Measurements from ENCODE around the gene DESI1.
"Not testable (repeated sequence)": the region's sequence is repeated elsewhere in the genome, so short reads cannot be mapped to it uniquely, and the experiment has no call there.

DESI1 gene

GRCh38 chr22:41585898-41586297 is 34.9 kb downstream of the DESI1 start:
- DNase-seq (ENCODE audit: low spot score) = no peak

DNA sequence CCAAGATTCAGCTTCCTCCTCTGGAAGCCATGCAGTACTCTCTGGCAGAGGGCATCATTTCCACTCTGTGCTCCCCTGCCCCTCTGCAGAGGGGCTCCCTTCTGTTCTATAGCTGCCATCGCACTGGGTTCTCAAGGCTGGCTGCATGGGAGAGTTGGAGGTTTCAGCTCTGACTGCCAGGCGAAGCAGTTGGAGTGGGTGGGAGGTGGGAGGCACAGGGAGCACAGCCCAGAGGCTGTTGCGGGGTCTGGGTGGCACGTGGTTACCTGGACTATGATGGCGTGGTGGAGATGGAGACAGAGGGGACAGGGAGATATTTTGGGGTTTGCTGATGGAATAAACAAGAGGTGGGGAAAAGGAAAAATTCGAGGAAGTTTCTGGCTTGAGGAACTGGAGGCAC is 36.0 kb downstream of the DESI1 start:
- DNase-seq (ENCODE audit: low spot score) = no peak

DNA sequence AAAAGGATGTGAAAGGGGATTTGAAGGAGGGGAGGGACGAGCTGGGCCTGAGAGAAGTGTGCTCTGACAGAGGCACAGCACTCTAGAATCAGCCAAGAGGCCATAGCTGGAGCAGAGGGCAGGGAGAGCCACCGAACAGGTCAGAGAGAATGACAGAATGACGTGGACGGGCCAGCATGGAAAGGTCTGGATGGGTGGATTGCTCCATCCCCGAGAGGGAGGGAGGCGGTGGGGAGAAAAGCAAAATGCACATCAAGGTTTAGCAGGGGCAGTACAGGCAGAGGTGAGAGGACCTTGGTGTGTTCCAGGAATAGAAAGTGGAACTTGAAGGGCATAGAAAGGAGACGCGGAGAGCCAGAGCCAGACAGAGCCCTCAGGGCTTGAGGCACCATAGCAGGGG is 38.1 kb downstream of the DESI1 start:
- DNase-seq (ENCODE audit: low spot score) = no peak

DNA sequence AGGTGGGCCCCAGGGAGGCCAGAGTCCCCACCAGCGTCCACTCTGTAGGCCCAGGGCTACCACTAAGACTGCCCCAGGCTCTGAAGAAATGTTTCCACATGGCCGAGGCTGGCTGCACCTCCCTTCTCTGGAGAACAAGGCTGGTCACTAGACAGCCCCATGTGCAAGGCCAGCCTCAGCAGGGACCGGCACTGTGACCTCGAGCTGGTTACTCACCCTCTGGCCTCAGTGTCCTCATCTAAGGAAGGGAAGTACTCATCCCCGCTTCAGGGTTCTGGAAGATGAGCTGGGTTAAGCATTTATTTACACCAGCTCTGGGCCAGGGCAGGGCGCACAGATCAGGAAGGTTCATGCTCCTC is 40.9 kb downstream of the DESI1 start:
- DNase-seq (ENCODE audit: low spot score) = no peak

- no peak for DNase-seq (ENCODE audit: low spot score)
These were observed 41.4 kb downstream of the DESI1 start for GRCh38 chr22:41579297-41579996.

DNA sequence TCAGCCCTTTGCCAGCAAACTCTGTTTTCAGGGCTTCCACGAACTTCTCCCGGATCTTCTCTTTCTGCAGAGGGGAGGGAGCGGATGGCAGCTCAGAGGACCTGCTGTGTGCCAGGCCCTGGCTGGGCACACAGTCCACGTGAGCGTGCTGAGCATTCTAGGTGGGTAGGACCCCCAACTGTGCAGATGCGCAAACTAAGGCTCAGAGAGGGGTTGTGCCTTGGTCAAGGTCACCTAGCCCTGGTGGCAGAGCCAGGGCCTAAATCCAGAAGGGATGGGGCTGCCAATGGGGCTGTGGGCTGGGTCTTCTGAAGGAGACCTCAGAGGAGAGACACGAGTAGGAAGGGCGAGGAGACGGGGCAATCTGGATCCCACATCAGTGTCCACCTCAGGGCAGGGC is 42.0 kb downstream of the DESI1 start:
- no peak for DNase-seq (ENCODE audit: low spot score)

GRCh38 chr22:41578114-41578513 is 42.7 kb downstream of the DESI1 start:
- DNase-seq (ENCODE audit: low spot score) = no peak

DNA sequence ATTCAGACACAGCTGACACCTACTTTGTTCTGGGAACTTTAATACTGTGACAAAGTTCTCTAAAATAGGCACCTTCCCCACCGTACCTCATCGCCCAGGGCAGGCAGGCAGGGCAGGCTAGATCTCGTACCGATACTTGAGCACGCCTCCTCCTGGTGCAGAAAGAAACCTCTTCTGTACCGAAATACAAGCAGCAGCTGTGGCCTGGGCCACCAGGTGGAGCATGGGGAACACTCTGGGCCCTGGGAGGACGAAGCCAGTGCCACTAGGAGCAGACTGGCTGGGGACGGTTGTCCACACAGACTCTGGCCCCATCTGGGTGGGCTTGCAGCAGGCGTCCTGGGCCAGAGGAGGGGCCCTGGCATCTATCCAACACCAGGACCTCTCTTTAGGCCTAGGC is 44.0 kb downstream of the DESI1 start:
- DNase-seq (ENCODE audit: low spot score) = peak; percentile 54

DNA sequence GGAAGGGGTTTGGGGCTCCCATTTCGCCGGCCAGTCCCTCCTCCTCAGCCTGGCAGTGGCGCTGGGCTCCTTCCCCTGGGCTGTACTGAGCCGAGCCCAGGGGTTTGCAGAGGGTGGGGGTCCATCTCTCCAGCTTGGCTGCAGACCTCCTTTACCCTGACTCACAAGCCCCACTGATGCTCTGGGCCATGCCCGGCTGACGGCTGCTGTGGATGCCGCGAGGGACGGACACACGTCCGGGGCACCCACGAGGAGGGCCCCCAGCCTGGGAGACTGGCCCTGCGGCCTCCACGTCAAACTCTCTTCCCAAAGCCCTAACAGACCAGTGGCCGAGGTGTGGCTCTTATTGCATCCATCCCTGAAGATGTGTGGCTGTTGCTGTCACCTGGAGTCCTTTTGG is 45.3 kb downstream of the DESI1 start:
- no peak for DNase-seq (ENCODE audit: low spot score)

DNA sequence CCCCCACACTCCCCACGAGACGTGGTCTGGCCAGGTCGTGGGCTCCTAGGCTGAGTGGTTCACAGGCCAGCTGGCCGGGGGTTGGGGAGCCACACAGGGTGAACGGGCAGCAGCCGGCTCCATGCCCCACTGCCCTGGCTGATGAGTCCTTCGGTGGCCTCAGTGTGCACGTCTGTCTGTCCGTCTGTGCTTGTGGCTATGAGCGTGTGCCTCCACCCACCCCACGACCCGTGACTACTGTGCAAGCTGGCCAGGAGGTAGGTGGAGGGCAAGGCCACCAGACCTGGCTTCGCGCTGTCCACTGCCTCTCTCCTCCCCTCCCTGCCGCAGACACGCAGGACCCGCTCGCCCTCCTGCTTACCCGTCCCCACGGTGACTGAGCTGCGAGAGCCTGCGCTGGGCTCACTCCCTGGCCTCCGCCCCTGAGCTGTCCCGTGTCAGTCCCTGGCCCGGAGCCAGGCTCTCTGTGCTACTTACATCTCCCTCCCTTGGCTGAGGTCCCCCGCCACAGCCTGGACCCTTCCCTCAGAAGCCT is 45.9 kb downstream of the DESI1 start:
- no peak for DNase-seq (ENCODE audit: low spot score)

DNA sequence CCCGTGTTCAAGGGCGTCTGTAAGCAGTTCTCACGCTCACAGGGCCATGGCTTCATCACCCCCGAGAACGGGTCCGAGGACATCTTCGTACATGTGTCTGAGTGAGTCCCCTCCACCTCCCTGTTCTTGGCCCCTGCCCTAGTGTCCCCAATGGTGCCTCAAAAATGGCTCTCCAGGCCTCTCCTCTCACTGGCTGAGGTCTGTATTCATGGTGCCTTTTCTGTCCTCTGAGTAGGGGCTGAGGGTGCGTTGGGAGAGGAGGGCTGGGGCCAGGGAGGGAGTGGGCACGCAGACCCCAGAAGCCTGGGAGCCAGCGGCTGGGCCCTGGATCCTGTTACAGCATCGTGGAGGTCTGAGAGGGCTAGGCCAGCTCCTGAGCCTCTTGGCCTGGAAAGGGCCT is 47.2 kb downstream of the DESI1 start:
- DNase-seq (ENCODE audit: low spot score) = no peak

DNA sequence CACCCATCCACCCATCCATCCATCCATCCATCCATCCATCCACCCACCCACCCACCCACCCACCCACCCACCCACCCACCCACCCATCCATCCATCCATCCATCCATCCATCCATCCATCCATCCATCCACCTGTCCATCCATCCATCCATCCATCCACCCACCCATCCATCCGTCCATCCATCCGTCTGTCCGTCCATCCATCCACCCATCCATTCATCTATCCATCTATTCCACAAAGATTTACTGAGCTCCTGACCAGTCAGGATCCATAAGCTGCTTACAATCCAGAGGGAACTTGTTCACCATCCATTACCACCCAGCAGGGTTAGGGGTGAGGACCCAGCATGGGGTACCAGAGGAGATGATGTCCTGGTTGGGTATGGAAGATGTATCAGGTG is 48.5 kb downstream of the DESI1 start:
- DNase-seq (ENCODE audit: low spot score) = not testable (repeated sequence)

- no peak for DNase-seq (ENCODE audit: low spot score)
These were observed 49.1 kb downstream of the DESI1 start for GRCh38 chr22:41571786-41572185.

- no peak for DNase-seq (ENCODE audit: low spot score)
These were observed 50.6 kb downstream of the DESI1 start for GRCh38 chr22:41570221-41570620.

GRCh38 chr22:41568811-41569210 is 52.0 kb downstream of the DESI1 start:
- DNase-seq (ENCODE audit: low spot score) = no peak

GRCh38 chr22:41567512-41567768 is 53.4 kb downstream of the DESI1 start:
- DNase-seq (ENCODE audit: low spot score) = no peak

- DNase-seq (ENCODE audit: low spot score) = peak; percentile 42
These were observed 55.3 kb downstream of the DESI1 start for GRCh38 chr22:41565403-41566054.

GRCh38 chr22:41564563-41564962 is 56.3 kb downstream of the DESI1 start:
- no peak for DNase-seq (ENCODE audit: low spot score)

DNA sequence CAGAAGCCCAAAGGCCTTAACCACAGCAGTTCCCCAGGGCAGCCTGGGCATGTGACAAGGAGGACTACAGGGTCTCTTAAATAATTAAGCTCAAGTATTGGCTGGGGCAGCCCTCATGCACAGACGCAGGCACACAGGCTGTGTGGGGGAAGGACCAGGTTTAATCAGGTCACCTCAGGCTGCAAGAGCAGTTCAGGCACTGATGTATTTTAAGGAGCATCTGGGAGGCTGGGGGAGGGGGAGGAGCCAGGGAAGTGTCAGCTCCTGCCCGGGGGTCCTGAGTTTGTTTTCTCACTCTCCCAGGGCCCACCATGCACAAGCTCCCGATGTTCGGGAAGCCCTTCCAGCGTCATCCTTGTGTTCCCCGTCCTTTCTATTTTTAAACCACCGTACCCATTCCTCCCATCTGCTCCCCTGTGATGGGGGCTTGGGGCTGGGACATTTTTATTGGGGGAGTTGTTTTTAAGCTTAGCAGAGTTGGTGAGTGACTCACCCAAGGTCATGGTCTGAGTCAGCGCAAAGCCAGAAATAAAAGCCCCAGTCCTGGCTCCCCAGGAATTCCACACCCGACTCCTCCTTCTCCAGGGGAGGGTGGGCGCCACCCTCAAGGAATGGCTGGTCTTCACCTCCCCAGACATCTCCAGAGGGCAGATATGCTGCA is 57.7 kb downstream of the DESI1 start:
- no peak for DNase-seq (ENCODE audit: low spot score)

DNA sequence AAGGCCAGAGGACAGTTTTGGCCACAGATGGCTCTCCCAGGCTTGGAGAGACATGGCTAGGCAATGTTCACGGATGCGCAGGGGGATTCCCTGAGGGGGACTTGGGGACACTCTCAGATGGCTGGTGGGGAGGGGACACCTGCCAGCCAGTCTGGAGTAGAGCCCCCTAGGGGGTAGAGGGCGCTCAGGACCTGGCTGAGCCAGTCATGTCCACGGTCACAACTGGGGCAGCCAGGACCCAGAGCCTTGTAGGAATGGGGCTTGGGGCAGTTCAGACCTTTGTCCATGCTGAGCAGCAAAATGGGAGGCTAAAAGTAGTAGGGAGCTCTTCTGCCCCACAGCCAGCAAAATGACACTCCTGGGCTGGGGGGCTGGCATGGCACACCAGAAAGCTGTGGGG is 58.4 kb downstream of the DESI1 start:
- no peak for DNase-seq (ENCODE audit: low spot score)

DNA sequence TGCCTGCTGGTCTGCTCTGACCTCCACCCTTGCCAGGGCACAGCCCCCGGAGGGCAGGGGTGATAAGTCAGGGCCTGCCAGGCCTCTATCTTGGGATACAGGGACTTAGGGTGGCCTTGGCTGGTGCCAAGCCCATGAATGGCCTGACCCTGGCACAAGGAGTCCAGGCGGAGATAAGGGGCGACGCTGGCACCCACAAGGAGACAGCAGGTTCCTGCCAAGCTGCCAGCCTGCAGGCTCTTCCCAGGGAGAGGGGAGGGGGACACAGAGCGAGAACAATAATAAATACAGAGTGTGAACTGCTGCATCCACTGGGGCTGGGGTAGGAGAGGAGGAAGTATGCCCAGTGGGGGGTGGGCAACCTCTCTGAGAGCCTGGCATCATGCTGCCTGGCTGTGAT is 59.1 kb downstream of the DESI1 start:
- DNase-seq (ENCODE audit: low spot score) = no peak

- DNase-seq (ENCODE audit: low spot score) = no peak
These were observed 59.5 kb downstream of the DESI1 start for GRCh38 chr22:41561335-41561734.

- DNase-seq (ENCODE audit: low spot score) = no peak
These were observed 60.8 kb downstream of the DESI1 start for GRCh38 chr22:41560095-41560471.

- DNase-seq (ENCODE audit: low spot score) = not testable (repeated sequence)
These were observed 62.6 kb downstream of the DESI1 start for GRCh38 chr22:41558241-41558630.
